Activated B cell treated with CpG ODN at 0.5 μM for 24 hours (primary cell): Measurements from ENCODE around the gene AFG3L2. TPM values are rescaled to one million over a fixed set of nuclear protein-coding genes. Genes with fewer than 3 reads are reported as not detected.

ENCODE experiments used
- ATAC-seq: fragments of 200-7000 bp; cut with Tn5 transposase; one replicate; pipeline ENCODE4 v1.10.0; 2021; ENCODE audit warnings: low read depth, mild to moderate bottlenecking, moderate library complexity
- CTCF ChIA-PET: fragments of 350-600 bp; sonication (Branson Sonifier 250); formaldehyde crosslinking; loops from one replicate; lab custom pipeline; 2021; ENCODE audit warnings: antibody characterized with exemption; lab: Charles Lee
- POLR2A ChIA-PET: fragments of 350-600 bp; sonication (Branson Sonifier 250); formaldehyde crosslinking; loops from one replicate; lab custom pipeline; 2021; ENCODE audit warnings: antibody characterized with exemption; lab: Charles Lee
- DNase-seq: peaks from one replicate; pipeline ENCODE4 v3.0.0; 2022
- H3K27ac Mint-ChIP-seq: one replicate; pipeline ENCODE4 v1.8.0; 2020; ENCODE audit warnings: mixed read lengths
- H3K27me3 Mint-ChIP-seq: one replicate; pipeline ENCODE4 v1.8.0; 2021; ENCODE audit warnings: mixed read lengths
- H3K36me3 Mint-ChIP-seq: one replicate; pipeline ENCODE4 v1.8.0; 2021; ENCODE audit warnings: low read depth, mixed read lengths
- H3K4me1 Mint-ChIP-seq: one replicate; pipeline ENCODE4 v1.8.0; 2021; ENCODE audit warnings: mixed read lengths
- H3K4me3 Mint-ChIP-seq: one replicate; pipeline ENCODE4 v1.8.0; 2020; ENCODE audit warnings: mild to moderate bottlenecking, mixed read lengths
- H3K9me3 Mint-ChIP-seq: one replicate; pipeline ENCODE4 v1.8.0; 2020; ENCODE audit warnings: mixed read lengths
- intact Hi-C: fragments of 100-400 bp; cut with micrococcal nuclease; formaldehyde crosslinking; loops from one replicate; pipeline ENCODE4 v1.15.1; 2024
- total RNA-seq: library from RNA; stranded (reverse); gene quantifications from 2 replicates; pipeline ENCODE4 v1.2.3, GENCODE V29; 2022
- TF ChIP-seq, protein P1 (sequence below): fragments of 200-600 bp; IDR thresholded peaks from one replicate; pipeline ENCODE4 v1.8.0; 2022; ENCODE audit warnings: antibody characterized with exemption, mild to moderate bottlenecking

The AFG3L2 gene
- total RNA-seq, 1 donor from 2014 or later = 49.9 TPM

GRCh38 chr18:12283666-12284065 is 93.4 kb downstream of the AFG3L2 start:
- Mint-ChIP-seq H3K36me3 (no peaks in the 10 kb centered on the region), H3K27me3 (peaks cover 15% of the 10 kb centered on the region), H3K4me1 (peaks cover 6% of the 10 kb centered on the region), H3K9me3 (no peaks in the 10 kb centered on the region), H3K4me3 (no peak overlapping the region), H3K27ac (no peak overlapping the region)
- ChIA-PET POLR2A (no interaction called here), CTCF (no interaction called here)
- intact Hi-C loops = no loop called here
- DNase-seq = no peak
- TF ChIP-seq, protein P1, sequence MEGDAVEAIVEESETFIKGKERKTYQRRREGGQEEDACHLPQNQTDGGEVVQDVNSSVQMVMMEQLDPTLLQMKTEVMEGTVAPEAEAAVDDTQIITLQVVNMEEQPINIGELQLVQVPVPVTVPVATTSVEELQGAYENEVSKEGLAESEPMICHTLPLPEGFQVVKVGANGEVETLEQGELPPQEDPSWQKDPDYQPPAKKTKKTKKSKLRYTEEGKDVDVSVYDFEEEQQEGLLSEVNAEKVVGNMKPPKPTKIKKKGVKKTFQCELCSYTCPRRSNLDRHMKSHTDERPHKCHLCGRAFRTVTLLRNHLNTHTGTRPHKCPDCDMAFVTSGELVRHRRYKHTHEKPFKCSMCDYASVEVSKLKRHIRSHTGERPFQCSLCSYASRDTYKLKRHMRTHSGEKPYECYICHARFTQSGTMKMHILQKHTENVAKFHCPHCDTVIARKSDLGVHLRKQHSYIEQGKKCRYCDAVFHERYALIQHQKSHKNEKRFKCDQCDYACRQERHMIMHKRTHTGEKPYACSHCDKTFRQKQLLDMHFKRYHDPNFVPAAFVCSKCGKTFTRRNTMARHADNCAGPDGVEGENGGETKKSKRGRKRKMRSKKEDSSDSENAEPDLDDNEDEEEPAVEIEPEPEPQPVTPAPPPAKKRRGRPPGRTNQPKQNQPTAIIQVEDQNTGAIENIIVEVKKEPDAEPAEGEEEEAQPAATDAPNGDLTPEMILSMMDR = no peak
- ATAC-seq = no peak

DNA sequence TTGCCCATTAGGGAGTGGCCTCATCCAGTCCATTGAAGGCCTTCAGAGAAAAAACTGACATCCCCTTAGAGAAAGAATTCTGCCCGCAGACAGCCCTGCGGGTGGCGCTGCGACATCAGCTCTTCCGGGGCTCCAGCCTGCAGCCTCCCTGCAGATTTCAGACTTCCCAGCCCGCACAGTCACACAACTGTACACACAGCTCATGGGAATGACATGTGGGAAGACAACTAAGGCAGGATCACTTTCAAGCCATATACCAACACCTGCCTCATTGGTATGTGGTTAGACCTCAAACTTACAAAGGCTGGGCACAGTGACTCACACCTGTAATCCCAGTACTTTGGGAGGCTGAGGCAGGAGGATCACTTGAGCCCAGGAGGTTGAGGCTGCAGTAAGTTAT is 93.8 kb downstream of the AFG3L2 start:
- intact Hi-C loops = no loop called here
- TF ChIP-seq, protein P1 = no peak
- H3K27me3 Mint-ChIP-seq = peaks cover 11% of the 10 kb centered on the region
- H3K4me1 Mint-ChIP-seq = peaks cover 6% of the 10 kb centered on the region
- ChIA-PET CTCF (no interaction called here), POLR2A (no interaction called here)
- no peaks in the 10 kb centered on the region for H3K36me3 Mint-ChIP-seq
- DNase-seq (no peak), ATAC-seq (no peak)
- H3K9me3 Mint-ChIP-seq = no peaks in the 10 kb centered on the region
- no peak overlapping the region for H3K27ac Mint-ChIP-seq
- no peak overlapping the region for H3K4me3 Mint-ChIP-seq

DNA sequence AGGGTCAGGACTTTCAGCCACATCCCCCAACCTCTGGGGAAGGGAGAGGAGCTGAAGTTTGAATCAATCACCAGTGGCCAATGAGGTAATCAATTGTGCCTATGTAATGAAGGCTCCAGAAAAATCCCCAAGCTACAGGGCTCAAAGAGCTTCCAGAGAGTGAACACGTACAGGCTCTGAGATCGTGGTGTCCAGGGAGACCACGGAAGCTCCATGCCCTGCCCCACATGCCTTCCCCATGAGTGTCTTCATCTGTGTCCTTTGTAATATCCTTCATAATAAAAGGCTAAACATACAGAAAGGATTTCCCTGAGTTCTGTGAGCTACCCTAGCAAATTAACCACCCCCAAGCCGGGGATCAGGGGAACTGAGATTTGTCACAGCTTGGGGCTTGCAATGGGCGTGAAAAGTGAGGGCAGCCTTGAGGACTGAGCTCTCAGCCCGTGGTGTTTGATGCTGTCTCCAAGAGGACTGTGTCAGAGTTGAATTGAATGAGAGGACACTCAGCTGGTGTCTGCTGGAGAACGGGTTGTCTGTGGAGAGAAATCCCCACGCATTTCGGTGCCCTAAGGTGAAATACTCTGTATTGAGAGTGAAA is 94.5 kb downstream of the AFG3L2 start:
- no peak for DNase-seq
- Mint-ChIP-seq H3K27ac (no peak overlapping the region), H3K9me3 (no peaks in the 10 kb centered on the region), H3K4me1 (no peaks in the 10 kb centered on the region), H3K27me3 (peaks cover 5% of the 10 kb centered on the region), H3K4me3 (no peak overlapping the region), H3K36me3 (no peaks in the 10 kb centered on the region)
- no peak for ATAC-seq
- intact Hi-C loops = no loop called here
- TF ChIP-seq, protein P1 = no peak
- CTCF ChIA-PET = no interaction called here
- POLR2A ChIA-PET = no interaction called here

GRCh38 chr18:12281861-12282260 is 95.2 kb downstream of the AFG3L2 start:
- intact Hi-C loops = no loop called here
- Mint-ChIP-seq H3K4me3 (no peak overlapping the region), H3K36me3 (no peaks in the 10 kb centered on the region), H3K27ac (no peak overlapping the region), H3K4me1 (no peaks in the 10 kb centered on the region), H3K9me3 (no peaks in the 10 kb centered on the region), H3K27me3 (peaks cover 10% of the 10 kb centered on the region)
- TF ChIP-seq, protein P1 = no peak
- DNase-seq (no peak), ATAC-seq (no peak)
- POLR2A ChIA-PET = no interaction called here
- CTCF ChIA-PET = no interaction called here

DNA sequence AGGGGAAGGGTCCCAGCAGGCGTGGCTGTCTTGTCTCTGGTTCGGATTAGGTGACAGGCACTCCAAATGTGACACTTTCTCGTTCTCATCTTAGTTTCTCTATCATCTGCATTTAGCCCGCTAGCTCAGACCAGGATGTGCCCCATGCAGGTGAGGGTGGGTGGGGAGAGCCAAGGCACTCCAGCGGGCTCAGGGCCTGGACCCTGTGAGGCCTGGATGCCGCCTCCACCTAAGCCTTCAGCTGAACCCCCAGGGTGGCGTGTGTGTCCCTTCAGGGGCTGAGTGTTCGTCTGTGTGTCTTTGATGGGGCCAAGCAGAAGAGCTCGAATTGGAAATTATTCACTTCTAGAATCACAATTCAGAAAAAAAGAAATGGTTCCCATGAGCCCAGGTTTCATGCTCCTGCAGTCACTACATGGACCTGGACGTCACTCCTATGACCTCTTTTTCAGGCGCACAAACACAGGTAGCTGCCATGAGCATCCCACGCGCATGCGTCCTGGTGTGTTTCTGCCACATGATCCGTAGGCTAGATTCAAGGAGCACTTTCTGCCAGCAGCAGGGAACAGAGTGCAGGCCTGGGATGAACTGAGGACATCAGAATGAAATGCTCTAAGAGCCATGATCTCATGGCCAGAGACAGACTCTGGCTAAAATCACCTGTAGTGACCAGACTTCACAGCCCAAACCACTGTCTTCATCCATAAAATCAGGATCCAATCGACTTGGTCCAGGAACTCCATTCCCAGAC is 97.1 kb downstream of the AFG3L2 start:
- no peak overlapping the region for H3K27ac Mint-ChIP-seq
- TF ChIP-seq, protein P1 = no peak

More for the DNA sequence above, 97.1 kb downstream of the AFG3L2 start:
- Mint-ChIP-seq H3K36me3 (no peaks in the 10 kb centered on the region), H3K4me1 (no peaks in the 10 kb centered on the region), H3K9me3 (no peaks in the 10 kb centered on the region), H3K27me3 (peaks cover 15% of the 10 kb centered on the region), H3K4me3 (no peak overlapping the region)
- CTCF ChIA-PET = interaction anchor here (1.2 kb wide), 1 partner anchor 8 kb away, joined by 3 read pairs; no protein-coding TSS in a partner anchor
- POLR2A ChIA-PET = no interaction called here
- intact Hi-C loops = no loop called here
- no peak for ATAC-seq
- no peak for DNase-seq

Other genes with a start within 250 kb of the AFG3L2 start
- gene CIDEA, start 122.9 kb downstream of the AFG3L2 start, total RNA-seq = not detected in 2 replicates
- 29.7 and 31.9 TPM in 2 replicates for gene TUBB6, start 69.0 kb downstream of the AFG3L2 start, total RNA-seq
- 2.2 and 2.5 TPM in 2 replicates for gene PRELID3A, start 30.7 kb upstream of the AFG3L2 start, total RNA-seq